ENCODE results near the gene MEP1A.
"Not testable (repeated sequence)": the region's sequence is repeated elsewhere in the genome, so short reads cannot be mapped to it uniquely, and the experiment has no call there.

Gene MEP1A

GRCh38 chr6:46793138-46793537 lies at the start of gene MEP1A:
MEP1A (plus strand) TSS chr6:46793389; CDS start chr6:46793399, 10 bp downstream.
- DNase-seq = no peak

- DNase-seq = no peak
Measured at GRCh38 chr6:46743425-46744158, 49.6 kb upstream of the MEP1A start.

DNA sequence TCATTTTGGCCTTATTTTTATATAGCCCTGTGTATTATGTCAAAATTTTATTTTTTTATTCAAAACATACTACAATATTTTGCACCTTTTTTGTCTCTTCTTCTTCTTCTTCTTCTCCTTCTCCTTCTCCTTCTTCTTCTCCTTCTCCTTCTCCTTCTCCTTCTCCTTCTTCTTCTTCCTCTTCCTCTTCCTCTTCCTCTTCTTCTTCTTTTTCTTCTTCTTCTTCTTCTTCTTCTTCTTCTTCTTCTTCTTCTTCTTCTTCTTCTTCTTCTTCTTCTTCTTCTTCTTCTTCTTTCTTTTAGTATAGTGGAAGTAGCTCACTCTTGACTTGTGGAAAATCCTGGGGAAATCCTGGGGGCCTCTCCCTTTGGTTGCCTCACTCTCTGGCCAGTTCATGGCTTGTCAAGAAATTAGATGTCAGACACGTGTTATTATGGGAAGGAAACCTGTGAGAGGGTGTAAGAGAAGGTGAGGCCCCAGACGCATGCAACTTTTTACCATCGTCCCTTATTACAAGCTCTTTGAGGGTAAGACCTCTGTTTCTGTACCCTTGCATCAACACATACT lies 48.9 kb upstream of the MEP1A start:
- DNase-seq = not testable (repeated sequence)

GRCh38 chr6:46745973-46746372 lies 47.2 kb upstream of the MEP1A start:
- no peak for DNase-seq

DNA sequence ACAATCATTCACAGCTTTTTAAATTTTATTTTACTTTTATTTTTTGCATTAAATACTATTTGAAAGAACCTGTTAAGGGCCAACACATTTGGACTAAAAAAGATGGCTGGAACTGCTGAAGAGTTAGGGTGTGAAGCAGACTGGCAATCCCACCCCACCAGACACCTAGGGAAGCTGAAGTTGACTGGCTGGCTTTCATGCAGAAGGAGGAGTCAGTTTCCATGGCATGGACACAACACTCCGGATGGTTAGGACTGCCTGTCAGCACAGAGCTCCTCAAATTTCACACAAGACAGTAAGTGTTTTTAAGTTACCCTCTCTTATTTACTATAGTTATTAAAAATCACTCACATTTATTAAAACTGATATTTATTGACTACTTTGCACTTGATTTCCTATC lies 46.5 kb upstream of the MEP1A start, which contains the start of gene ANKRD66:
TSS of gene ANKRD66 (plus strand) at position 238 of the 400 bp plus-strand sequence. CDS start 5,016 bp downstream, outside the sequence.
- no peak for DNase-seq

DNA sequence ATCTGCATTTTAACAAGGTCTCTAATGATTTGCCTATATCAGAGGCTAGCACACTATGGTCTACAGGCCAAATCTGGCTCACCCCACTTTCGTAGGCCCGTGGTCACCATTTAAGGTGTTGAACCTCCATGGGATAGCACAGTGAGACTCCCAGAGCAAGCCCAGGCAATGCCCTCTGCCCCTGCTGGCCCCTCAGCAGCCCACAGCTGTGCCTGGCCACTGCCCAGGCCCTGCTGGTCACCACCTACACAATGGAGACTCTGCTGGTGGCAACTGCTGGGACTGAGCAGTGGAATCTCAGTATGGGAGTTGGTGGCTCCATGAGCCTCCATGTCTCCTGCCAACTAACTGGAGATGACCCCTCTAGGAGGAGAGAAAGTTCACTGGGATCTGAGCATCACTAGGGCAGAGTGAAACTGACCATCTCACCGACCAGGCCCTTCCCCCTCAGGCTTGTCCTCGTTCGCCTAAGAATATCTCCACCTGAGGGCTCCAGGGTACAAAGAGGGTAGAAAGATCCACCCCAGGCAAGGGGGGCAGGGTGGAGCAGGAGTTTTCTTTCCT lies 44.2 kb upstream of the MEP1A start:
- DNase-seq = no peak

- no peak for DNase-seq
Measured at GRCh38 chr6:46749731-46750130, 43.5 kb upstream of the MEP1A start.

DNA sequence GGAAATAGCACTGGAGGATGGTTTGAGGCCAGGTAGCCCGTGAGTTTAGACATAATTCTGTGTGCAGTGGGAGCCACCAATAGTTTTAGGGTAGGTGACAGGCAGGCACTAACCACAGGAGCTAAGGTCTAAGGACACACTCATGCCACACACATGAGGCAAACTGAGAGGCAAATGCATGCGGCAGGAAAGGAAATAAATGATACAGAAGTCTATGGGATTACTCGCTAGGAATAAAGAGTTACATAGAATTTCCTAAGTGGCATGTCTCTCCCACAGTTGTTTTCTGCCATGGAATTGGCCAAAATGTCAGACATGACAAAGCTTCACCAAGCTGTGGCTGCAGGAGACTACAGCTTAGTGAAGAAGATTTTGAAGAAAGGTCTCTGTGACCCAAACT lies 41.5 kb upstream of the MEP1A start:
- no peak for DNase-seq

GRCh38 chr6:46755865-46756264 lies 37.3 kb upstream of the MEP1A start:
- no peak for DNase-seq

DNA sequence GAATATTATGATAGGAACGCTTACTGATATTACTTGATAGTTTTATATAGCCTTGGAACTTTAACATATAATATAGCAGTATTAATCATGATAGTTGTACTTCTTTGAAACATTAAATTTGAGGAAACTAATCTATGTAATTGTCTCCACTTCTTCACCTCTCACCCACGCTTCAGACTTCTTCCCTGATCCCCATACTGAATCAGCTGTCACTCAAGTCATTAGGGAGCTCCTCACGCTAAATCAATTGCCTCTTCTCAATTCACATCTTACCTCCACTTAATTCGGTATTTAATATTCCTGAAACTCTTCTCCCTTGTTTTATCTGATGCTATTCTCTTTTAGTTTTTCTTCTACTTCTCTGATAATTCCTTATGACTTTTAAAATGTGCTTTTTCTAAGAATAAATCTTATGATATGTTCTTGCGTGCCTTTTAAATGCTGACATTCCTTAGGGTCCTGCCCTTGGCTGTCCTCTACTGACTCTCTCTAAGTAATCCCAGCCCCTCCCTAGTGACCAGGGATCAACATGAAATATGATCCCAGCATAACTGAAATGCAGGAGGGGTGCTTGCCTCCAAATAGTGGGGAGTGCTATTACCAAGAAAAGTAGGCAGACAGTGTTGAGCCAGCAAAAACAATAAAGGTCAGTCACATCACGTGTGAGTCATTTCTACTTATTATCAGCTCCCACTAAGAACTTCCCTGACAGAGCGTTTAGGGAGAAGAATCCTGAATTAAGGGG lies 36.5 kb upstream of the MEP1A start:
- DNase-seq = no peak

GRCh38 chr6:46757214-46757596 lies 36.0 kb upstream of the MEP1A start:
- no peak for DNase-seq

DNA sequence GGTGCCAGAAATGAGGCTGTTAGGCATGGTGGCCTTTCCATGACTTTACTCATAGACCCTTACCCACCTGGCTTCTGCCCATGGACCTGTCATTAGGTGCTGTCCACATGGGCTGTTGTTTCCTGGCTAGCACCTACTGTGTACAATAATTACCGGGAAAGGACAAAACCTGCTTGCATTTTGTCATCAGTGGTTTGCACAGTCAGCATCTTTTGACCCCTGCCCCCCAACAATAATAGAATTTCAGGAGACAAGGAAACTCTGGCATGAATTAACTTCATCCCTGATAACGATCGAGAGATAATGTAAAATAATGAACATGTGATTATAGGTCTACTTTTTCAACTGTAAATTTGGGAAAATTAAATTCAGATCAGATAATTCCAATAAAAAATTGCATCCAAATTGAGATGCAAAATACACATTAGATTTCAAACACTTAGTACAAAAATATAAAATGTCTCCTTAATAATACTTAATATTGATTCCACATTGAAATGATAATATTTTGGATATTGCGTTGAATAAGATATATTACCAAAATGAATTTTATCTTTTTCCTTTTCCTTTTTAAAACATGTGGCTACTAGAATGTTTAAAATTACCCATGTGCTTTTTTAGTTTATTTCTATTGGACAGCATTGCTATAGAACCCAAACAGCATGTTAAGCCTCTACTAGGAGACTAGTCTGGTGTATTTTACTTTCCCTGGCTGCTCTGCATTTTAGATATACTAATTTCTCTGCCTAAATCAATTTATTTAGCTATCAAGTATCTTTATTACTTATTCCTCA lies 34.0 kb upstream of the MEP1A start:
- no peak for DNase-seq

GRCh38 chr6:46760925-46761324 lies 32.3 kb upstream of the MEP1A start:
- no peak for DNase-seq

- DNase-seq = no peak
Measured at GRCh38 chr6:46763466-46763865, 29.7 kb upstream of the MEP1A start.

DNA sequence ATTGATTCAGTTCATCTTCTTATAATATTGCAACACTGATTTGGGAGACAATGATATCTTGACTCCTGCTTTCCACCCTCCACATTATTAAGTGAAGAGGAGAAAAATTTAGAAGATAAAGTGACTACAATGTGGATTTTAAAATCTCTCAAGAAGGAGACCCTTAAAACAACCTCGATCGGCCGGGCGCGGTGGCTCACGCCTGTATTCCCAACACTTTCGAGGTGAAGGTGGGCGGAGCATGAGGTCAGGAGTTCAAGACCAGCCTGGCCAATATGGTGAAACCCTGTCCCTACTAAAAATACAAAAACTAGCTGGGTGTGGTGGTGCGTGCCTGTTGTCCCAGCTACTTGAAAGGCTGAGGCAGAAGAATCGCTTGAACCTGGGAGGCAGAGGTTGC lies 28.9 kb upstream of the MEP1A start:
- DNase-seq = not testable (repeated sequence)

DNA sequence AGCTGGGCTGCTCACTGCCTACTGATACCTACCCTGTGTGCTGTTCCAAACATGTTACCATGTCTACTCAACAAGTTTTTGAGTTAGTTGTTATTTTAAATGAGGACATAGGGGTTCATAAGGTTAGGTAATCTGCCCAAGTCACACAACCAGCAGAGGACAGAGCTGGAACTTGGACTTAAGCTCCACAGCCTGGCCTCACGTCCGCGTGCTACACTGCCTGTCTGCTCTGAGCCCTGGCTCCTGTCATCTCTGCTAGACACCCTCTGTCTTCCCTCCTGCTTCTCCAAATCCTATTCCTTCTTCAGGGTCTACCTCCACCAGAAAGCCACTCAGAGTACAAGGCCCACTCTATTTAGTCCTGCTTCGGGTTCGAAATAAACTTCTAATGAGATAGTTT lies 28.2 kb upstream of the MEP1A start:
- DNase-seq = no peak

GRCh38 chr6:46772016-46772415 lies 21.2 kb upstream of the MEP1A start:
- DNase-seq = no peak

GRCh38 chr6:46772762-46773161 lies 20.4 kb upstream of the MEP1A start:
- no peak for DNase-seq

DNA sequence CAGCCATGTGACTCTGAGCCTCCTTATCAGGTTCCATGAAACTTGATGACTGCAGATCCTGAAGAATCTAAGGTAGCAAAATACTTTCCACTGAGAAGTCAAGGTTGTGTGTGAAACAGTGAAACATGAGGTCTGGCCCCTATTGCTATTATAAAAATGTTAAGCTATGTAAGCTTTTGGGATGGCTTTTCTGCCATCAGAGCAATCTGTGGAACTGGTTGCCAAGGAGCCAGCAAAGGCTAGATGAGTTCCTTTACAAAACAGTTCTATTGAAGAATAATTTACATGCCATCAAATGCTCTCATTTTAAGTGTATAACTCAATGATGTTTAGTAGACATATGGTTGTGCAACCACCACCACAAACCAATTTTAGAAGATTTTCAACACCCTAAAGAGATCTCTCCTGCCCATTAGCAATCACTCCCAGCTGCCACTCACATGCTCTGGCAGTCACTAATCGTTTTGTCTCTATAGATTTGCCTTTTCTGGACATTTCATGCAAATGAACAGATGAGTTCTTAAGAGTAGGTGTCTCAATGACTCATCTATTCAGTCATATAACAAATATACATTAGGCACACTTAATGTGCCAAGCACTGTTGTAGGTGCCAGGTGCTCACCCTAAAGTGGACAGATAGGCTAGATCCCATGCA lies 19.9 kb upstream of the MEP1A start:
- no peak for DNase-seq

DNA sequence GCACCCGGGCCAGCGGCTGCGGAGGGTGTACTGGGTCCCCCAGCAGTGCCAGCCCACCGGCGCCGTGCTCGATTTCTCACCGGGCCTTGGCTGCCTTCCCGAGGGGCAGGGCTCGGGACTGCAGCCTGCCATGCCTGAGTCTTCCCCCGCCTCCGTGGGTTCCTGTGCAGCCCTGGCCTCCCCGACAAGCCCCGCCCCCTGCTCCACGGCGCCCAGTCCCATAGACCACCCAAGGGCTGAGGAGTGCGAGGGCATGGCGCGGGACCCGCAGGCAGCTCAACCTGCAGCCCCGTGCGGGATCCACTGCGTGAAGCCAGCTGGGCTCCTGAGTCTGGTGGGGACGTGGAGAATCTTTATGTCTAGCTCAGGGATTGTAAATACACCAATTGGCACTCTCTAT lies 18.5 kb upstream of the MEP1A start:
- not testable (repeated sequence) for DNase-seq

DNA sequence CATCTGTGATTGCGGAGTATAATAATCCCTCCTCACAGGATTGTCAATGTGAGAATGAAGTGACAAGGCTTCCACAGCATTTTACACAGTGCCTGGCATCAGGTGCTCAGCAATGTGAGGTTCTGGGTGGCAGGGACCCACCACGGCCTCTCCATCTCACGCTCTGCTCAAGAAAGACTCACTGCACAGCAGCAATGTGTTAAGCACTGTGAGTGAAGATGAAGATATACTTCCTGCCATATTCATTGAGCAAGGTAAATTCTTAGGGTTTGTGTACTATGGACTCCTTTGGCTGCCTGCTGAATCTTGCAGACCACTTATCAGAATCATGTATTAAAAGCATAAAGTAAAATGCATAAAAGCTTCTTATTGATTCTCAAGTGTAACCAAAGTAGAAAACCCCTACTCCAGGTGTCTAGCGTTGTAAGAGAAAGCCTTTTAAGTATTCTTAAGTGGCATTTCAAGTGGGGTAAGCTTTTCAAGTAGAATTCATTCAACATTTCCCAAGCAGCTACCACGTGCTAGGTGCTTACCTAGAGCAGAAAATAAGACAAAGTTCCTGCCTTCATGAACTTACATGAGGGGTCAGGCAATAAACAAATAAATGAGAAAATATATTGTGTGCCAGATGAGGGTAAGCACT lies 17.0 kb upstream of the MEP1A start:
- no peak for DNase-seq

Data from fibroblast of upper back skin (primary cell).